Measurements from ENCODE around the gene FAM111A.

The FAM111A gene

GRCh38 chr11:59180168-59180776 is 37.6 kb downstream of the FAM111A start:
- no peak for DNase-seq

- no peak for DNase-seq
Observed at GRCh38 chr11:59180907-59181306, 38.3 kb downstream of the FAM111A start.

- no peak for DNase-seq
Observed at GRCh38 chr11:59181746-59182456, 39.2 kb downstream of the FAM111A start.

GRCh38 chr11:59182457-59183151 is 39.9 kb downstream of the FAM111A start:
- no peak for DNase-seq

- no peak for DNase-seq
Observed at GRCh38 chr11:59183771-59184170, 41.1 kb downstream of the FAM111A start.

- no peak for DNase-seq
Observed at GRCh38 chr11:59184691-59185339, 42.2 kb downstream of the FAM111A start.

- DNase-seq, result no peak
Observed at GRCh38 chr11:59185386-59185945, 42.8 kb downstream of the FAM111A start.

- peak; percentile 41 for DNase-seq
Observed at GRCh38 chr11:59186130-59186594, 43.5 kb downstream of the FAM111A start.

GRCh38 chr11:59187035-59187434 is 44.4 kb downstream of the FAM111A start:
- no peak for DNase-seq

- DNase-seq, result no peak
Observed at GRCh38 chr11:59187587-59187986, 44.9 kb downstream of the FAM111A start.

- DNase-seq, result no peak
Observed at GRCh38 chr11:59188954-59189353, 46.3 kb downstream of the FAM111A start.

GRCh38 chr11:59189986-59190385 is 47.3 kb downstream of the FAM111A start:
- DNase-seq, result no peak

GRCh38 chr11:59191095-59191494 is 48.4 kb downstream of the FAM111A start:
- DNase-seq, result no peak

- DNase-seq, result no peak
Observed at GRCh38 chr11:59191890-59192289, 49.2 kb downstream of the FAM111A start.

- no peak for DNase-seq
Observed at GRCh38 chr11:59192446-59193020, 49.9 kb downstream of the FAM111A start.

GRCh38 chr11:59193587-59194130 is 51.0 kb downstream of the FAM111A start:
- DNase-seq, result no peak

- no peak for DNase-seq
Observed at GRCh38 chr11:59195586-59195985, 52.9 kb downstream of the FAM111A start.

GRCh38 chr11:59196777-59197176 is 54.1 kb downstream of the FAM111A start:
- DNase-seq, result no peak

GRCh38 chr11:59197991-59198390 is 55.3 kb downstream of the FAM111A start:
- no peak for DNase-seq

GRCh38 chr11:59198726-59199125 is 56.1 kb downstream of the FAM111A start:
- DNase-seq, result no peak

GRCh38 chr11:59199546-59200422 is 57.1 kb downstream of the FAM111A start:
- no peak for DNase-seq

All from effector CD8-positive, alpha-beta T cell (primary cell).